ENCODE data around the gene SLC46A3.
"Not testable (repeated sequence)": the region's sequence is repeated elsewhere in the genome, so short reads cannot be mapped to it uniquely, and the experiment has no call there.

The SLC46A3 gene, protein sequence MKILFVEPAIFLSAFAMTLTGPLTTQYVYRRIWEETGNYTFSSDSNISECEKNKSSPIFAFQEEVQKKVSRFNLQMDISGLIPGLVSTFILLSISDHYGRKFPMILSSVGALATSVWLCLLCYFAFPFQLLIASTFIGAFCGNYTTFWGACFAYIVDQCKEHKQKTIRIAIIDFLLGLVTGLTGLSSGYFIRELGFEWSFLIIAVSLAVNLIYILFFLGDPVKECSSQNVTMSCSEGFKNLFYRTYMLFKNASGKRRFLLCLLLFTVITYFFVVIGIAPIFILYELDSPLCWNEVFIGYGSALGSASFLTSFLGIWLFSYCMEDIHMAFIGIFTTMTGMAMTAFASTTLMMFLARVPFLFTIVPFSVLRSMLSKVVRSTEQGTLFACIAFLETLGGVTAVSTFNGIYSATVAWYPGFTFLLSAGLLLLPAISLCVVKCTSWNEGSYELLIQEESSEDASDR

DNA sequence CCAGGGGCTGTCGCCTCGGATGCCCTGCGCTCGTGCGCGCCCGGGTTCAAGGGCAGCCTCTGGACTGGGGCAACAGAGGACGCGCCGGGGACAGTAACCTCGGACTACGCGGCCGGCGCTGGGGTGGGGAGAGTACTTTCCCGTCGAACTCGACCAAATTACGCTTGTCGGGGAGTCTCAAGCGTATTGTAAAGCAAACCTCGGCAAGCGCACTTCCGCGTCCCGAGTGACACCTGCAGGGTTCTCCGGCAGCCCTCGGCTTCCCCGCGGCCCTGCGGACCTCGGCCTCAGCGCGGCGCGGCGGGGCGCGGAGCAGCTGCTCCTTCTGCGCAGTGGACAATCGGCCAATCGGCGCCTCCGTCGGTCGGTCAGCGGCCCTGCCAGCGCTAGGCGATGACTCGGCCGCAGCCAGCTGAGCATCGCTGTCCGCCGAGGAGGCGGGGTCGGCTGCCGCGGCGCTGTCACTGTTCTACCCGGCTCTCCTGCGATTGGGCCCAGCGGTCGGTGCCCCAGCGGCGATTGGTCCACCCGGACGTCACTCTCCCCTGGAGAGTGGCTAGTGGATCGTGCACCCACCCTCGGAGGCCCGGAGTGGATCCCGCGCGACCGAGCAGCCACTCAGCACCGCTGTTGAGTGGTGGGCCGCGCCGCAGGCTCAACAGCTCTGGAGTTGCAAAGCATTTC is at the start of gene SLC46A3:
Gene SLC46A3 (minus strand): TSS at position 428 of the 684 bp plus-strand sequence. CDS start 972 bp downstream, outside the sequence.
- peak; percentile 97 for DNase-seq (ENCODE audit: low read depth)

DNA sequence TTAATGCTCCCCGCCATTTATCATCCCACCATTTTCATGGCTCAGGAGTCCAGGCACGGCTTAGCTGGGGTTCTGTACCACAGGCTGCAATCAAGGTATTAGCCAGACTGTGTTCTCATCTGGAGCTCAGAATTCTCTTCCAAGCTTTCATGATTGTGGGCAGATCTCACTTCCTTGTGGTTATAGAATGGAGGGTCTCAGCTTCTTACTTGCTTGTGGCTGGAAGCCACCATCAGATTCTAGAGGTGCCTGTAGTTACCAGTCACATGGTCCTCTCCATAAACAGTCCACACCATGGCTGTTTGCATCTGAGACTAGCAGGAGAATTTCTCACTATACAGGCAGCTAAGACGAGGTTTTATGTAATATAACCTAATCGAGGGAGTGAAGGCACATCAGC is 45.1 kb upstream of the SLC46A3 start:
- DNase-seq (ENCODE audit: low read depth), result no peak

DNA sequence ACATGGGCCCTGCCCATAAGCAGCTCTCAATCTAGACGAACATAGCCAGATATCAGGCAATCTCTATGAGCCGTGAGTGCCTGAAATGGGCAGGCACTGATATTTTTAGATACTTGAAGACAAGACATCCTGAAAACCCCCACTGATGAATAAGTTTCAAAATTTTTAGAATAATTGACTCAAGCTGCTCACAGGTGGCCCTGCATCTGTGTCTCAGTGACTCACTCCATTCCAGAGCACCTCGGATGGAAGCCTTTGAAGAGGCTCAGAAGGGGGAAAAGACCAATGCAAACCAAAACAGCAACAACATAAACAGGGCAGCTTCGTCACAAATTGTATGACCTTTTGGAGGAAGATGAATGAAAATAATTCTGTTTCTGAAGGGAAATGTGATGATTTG is 42.8 kb upstream of the SLC46A3 start:
- no peak for DNase-seq (ENCODE audit: low read depth)

DNA sequence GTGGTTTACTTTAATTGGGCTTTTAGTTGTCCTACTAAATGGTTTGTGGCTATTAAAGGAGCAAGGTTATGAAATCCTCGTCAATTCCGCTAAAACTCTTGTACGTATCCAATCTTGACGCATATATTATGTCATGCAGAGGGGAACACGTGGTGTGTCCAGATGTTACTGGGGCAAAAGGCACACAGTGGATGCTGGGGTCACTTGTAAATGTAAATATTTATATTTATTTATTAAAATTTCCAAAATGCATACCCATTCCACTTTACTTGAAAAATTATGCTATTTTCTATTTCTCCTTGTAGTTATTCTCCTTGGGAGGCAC is 36.7 kb upstream of the SLC46A3 start:
- DNase-seq (ENCODE audit: low read depth), result no peak

DNA sequence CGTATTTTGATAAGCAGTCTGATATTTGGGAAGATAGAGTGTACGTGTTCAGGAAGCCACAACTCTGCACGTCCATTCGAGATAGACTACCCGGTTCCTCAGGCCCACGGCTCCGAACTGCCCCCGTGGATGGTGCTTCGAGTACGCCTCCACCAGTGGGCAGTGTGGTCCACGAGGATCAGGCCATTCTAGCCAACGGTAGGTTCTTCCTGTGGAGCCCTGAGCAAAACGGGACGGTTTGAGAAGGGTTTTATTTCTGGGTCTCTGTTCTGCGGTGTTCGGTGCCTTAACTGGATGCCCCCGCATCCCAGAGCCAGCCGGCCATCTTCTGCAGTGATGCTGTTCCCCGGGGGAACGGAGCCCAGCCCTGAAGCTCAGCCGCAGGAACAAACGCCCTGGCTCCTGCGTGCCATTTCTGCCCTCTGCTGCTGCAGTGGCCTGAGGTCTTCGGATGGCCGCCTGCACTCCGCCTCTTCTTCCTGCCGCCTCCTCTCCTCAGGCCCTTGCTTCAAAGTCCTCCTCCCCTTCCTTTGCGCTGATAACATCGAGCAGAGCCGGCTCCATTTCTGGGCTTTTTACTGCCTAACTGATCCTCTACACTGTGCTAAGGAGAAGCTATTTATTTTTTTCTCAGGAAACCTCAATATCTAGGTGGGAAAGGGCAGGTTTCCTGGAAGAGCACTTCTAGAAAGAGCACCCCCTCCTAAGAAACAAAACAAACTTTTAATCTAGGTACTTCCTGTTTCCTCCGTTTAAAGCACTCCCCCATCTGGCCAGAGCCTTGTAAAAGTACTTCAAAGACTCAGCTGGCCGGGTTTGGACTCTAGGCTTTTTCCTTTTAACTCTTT is 36.2 kb upstream of the SLC46A3 start:
- DNase-seq (ENCODE audit: low read depth), result no peak

DNA sequence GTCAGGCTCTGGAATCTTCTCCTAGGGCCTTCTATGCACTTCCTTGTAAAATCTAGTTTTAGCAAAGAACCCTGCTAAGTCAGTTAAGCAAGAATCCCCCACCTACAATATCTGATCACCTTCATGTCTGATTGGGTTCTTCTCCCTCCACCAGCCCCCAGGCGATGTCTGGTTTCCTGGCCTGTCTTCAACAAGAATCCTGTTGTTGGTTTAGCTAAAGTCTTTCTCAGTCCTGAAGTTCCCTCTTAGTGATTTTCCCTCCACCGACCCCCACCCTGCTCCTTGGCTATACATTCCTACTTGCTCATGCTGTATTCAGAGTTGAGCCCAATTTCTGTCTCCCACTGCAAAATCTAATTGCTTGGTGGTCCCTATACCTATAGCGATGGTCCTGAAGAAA is 35.2 kb upstream of the SLC46A3 start:
- DNase-seq (ENCODE audit: low read depth), result no peak

DNA sequence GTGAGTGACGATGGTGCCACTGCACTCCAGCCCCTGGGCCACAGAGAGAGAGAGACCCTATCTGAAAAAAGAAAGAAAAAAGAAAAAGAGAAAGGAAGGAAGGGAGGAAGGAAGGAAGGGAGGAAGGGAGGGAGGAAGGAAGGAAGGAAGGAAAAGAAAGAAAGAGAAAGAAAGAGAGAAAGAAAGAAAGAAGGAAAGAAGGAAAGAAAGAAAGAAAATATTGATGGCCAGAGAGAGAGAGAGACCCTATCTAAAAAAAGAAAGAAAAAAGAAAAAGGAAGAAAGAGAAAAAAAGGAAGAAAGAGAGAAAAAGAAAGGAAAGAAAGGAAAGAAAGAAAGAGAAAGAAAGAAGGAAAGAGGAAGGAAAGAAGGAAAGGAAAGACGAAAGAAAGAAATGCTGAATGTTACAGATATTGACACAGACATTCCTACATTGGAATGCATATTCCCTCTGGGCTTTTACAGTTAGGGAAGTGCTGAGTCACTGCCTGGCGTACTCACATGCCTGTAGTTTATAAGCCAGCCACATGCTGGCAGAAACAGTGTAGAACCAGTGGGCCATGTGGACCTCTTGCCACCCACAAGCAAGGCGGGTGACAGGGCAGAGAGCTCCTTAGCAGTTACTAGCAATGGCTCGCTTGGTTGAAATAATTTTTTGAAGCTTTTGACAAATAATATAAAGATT is 34.6 kb upstream of the SLC46A3 start:
- no peak for DNase-seq (ENCODE audit: low read depth)

DNA sequence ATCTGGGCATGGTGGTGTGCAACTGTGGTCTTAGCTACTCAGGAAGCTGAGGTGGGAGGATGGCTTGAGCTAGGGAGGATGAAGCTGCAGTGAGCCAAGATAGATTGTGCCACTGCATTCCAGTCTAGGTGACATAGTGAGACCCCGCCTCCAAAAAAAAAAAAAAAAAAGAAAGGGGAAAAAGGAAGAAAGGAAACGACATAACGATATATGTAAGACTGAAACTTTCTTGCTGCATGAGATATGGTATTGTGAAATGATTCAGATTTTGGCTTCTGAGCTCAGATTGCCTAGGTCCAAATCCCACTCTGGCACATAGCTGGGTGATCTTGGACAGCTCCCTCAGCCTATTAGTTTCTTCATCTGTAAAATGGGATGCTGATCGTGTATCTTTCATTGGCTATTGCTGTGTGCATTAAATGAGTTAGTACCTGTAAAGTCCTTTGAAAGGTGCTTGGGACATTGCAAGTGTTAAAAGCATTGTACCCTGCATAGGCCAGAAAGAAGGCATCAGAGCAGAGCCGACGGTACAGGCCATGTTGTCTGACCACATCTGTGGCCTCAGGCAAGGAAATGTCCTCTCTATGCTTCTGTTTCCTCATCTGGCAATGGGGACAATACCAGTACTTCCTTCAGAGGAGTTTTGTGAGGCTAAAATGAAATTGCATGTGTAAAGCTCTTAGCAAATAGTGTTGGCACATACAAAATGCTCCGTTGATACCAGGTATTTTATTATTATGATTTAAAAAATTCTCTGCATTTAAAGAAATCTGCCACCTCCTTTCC is 32.6 kb upstream of the SLC46A3 start:
- no peak for DNase-seq (ENCODE audit: low read depth)

DNA sequence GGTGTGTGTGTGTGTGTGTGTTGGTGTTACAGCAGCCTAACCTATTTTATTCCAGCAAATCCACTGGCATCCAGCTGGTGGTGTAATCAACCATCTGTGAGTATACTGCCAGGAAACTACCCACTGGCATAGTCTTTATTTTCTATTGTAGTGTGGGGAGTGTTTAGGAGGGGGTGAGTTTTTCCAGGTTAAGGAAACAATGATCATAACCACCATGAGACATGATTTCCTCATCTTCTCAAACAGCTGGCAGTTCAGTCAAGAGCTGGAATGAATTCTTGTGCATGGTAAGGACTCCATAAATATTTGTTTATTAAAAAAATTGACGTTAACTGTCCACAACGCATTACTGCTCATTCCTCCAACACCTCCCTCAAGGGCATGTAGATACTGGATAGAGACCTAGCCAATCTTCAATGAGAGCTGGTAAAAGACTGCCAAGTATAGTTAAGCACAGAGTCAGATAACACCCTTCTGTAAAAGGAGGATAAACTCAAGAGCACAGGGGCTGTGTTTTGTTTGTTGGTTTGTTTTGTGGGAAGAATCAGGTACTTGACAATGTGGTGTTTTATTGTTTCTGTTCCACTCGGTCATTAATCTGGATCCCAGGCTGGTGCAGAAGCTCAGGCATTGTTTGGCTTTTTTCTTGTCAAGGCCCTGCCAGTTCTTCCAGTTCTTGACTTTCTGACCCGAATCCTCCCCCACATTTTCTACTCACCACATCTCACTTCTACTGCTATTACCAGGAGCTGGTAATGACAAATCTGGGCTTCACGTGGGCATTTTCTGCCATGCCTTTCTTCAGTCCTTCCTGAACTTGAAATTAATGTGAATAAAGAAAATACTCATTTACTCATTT is 31.6 kb upstream of the SLC46A3 start:
- no peak for DNase-seq (ENCODE audit: low read depth)

DNA sequence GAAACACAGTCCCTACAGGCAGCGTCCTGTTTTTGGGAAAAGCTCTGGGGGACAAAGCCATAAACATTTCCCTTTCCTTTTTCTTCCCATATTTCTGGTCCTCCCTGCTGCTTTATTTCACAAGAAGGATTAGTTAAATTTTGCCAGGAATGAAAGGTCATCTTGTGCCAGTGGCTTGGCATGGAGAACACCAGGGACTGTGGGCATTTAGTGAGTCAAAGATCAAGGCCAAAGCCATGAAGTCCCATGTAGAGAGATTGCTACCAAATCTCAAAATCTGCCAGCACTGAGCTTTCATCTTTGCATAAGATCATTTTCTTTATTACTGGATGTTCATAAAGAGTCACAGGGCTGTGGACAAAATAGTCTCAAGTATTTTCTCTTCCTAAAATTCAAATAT is 29.1 kb upstream of the SLC46A3 start:
- DNase-seq (ENCODE audit: low read depth), result no peak

DNA sequence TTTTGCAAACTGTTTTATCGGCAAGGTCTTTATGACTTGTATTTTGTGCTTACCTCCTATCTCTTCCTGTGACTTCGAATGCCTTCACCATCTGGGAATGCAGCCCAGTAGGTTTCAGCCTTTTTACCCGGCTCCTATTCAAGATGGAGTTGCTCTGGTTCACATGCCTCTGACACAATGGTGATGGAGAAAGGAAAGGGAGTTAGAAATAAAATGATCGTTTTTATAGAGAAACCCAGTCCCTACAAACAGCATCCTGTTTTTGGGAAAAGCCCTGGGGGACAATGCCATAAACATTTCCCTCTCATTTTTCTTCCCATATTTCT is 27.5 kb upstream of the SLC46A3 start:
- no peak for DNase-seq (ENCODE audit: low read depth)

DNA sequence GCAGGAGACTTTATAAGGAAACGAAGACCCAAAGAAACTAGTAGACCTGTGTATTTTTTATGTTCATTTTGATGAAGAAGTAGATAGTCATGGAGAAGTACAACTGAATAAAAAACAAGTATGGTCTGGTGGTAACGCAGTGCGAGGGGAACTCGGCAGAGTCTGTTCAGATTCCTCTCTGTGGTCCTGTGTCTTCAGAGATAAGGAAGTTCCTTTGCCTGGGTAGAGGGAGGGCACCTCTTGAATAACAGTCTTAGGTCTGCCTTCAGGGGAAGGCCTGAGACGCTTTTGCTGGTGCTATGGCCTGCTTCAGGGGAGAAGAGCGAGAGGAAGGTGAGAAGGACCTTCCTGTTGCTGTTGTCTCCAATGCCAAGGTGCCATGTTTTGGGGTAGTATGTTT is 25.9 kb upstream of the SLC46A3 start:
- no peak for DNase-seq (ENCODE audit: low read depth)

DNA sequence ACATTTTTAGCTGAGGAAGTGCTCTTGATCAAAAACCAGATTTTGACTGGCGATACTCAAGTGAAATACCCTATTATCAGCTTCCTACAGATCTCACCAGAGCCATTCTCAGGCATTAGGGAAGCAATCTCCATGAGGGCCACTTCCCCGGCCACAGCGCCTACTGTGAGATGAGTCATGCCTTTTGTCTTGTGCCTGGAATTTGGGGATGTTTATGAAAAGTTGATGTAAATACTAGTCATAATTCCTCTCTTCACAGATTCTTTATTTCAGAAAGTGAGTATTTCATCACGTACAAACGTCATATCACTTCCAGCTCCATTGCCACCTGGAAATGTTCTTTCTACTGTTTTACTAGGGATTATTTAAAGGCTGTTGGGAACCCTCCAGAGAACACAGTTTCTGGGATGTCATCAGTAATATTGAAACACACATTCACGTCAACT is 25.3 kb upstream of the SLC46A3 start:
- no peak for DNase-seq (ENCODE audit: low read depth)

DNA sequence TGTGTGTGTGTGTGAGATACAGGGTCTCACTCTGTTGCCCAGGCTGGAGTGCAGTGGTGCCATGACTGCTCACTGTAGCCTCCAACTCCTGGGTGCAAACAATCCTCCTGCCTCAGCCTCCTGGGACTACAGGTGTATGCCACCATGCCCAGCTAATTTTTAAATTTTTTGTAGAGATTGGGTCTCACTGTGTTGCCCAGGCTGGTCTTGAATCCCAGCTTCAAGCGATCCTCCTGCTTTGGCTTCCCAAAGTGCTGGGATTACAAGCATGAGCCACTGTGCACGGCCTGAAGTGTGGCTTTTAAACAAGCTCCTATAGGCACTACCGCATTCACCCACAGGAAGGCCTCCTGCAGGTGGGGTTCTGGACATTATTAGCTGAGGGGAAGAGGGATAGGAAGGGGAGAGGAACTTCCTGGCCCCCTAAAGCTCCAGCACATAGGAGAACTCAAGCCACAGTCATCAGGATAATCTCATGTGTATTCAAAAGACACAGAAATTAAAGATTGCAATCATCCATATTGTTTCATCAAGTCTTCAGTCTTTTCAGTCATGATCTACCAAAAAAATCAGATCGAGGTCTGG is 24.8 kb upstream of the SLC46A3 start:
- DNase-seq (ENCODE audit: low read depth), result no peak

DNA sequence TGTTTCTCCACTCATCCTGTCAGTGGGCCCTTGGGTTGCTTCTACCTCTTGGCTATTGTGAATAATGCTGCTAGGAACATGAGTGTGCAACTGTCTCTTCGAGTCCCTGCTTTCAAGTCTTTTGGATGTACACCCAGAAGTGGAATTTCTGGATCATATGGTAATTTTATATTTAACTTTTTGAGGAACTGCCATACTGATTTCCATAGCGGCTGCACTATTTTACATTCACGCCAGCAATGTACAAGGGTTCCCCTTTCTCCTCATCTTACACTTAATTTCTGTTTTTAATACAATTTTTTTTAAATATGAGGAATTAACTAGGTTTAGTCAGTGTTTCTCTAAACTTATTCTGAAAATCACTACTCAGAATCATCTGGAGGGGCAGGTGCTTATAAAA is 24.2 kb upstream of the SLC46A3 start:
- DNase-seq (ENCODE audit: low read depth), result no peak

DNA sequence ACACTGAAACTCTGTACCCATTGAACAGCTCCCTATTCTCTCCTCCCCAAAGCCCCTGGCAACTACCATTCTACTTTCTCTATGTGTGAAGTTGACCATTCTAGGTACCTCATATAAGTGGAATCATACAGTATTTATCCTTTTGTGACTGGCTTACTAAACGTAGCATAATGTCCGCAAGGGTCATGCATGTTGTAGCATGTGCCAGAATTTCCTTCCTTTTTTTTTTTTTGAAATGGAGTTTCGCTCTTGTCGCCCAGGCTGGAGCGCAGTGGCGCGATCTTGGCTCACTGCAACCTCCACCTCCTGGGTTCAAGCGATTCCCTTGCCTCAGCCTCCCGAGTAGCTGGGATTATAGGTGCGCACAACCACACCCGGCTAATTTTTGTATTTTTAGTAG is 23.7 kb upstream of the SLC46A3 start:
- DNase-seq (ENCODE audit: low read depth), result not testable (repeated sequence)

DNA sequence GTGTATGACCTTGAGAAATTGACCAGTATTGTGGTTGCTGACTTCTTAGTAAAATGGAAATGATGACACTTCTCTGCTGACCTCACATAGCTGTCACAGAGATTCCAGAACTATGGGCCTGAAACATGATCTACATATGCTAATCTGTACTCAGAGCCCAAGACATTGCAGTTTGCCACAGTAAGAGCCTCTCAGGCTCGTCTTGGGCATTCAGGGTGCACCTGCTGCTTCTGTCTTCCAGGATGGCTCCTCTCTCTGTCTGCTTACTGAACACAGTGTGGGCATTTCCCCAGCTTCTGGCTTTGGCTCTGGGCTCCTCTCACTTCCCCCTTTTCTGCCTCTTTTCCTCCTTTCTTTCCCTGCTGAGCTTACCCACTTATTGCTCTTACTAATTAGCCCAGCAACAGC is 22.3 kb upstream of the SLC46A3 start:
- DNase-seq (ENCODE audit: low read depth), result no peak

DNA sequence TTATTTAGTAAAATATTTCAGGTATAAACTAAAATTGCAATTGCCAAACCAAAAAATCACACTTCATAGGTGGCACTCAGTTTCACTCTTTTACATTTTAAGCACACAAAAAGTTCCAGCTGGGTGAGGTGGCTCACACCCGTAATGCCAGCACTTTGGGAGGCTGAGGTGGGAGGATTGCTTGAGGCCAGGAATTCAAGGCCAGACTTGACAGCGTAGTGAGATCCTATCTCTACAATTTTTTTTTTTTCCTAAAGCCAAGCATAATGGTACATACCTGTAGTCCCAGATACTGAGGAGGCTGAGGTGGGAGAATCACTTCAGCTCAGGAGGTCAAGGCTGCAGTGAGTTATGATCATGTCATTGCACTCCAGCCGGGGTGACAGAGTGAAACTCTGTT is 20.6 kb upstream of the SLC46A3 start:
- no peak for DNase-seq (ENCODE audit: low read depth)

DNA sequence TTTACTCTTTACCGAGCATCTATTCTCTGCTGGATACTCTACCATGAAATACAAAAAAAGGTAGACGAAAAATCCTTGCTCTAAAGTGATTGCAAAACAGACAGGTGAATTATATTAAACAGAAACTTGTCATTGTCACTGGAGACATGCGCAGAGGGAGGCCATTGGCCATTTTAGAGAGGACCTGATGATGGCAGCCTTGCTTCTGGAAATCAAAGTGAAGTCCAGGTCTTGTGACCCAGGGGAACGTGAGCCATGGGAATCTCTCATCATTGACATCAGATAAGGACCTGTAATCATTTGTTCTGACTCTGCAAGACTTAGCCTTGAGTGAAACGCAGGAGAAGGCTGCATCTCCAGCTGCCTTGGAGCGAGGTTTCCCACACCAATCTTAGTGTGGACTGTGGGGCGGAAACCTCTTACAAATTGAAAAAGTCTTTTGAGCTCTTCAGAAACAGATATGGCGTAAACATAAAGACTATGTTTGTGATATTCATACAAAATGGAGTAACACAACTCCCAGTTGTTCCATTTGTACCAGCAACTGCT is 16.8 kb upstream of the SLC46A3 start:
- no peak for DNase-seq (ENCODE audit: low read depth)

DNA sequence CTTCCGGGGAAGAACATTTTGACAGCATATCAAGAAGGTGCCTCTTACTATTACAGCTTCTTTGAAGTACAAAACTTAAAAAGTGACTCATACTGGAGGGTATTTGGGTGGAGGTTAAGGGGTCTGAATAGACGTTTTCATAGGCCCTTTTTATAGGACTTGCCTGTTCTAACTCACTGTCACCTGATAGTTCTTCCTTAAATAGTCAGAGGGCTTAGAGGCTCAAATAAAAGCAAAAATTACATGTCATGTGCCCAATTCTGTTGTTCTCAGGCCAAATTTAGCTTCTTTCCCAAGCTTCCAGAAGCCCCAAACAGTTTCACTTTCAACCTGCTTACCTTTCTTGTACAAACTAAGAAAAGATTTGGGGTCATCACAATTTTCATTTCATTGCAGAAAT is 16.1 kb upstream of the SLC46A3 start:
- no peak for DNase-seq (ENCODE audit: low read depth)

Measured in activated gamma-delta T cell treated with anti-CD3 and anti-CD28 coated beads, Interleukin-2, amount 50 U/mL, for 16 hours (primary cell).